Mononuclear cell (primary cell): Measurements from ENCODE around the gene CPED1. TPM values are rescaled to one million over a fixed set of nuclear protein-coding genes. Genes with fewer than 3 reads are reported as not detected.
"Not testable (repeated sequence)": the region's sequence is repeated elsewhere in the genome, so short reads cannot be mapped to it uniquely, and the experiment has no call there.

Source experiments
- H3K27me3 ChIP-seq: 2 replicates; pipeline ENCODE4 v1.6.0; 2011; ENCODE audit warnings: low read length, control low read depth; ENCODE audit not compliant: insufficient read depth
- H3K4me1 ChIP-seq: 2 replicates; pipeline ENCODE4 v1.5.1; 2011; ENCODE audit warnings: mild to moderate bottlenecking, low read length, control low read depth; ENCODE audit not compliant: insufficient read depth
- H3K4me3 ChIP-seq: 2 replicates; pipeline ENCODE4 v1.5.1; 2011; ENCODE audit warnings: mild to moderate bottlenecking, low read length, moderate library complexity
- H3K9me3 ChIP-seq: 2 replicates; pipeline ENCODE4 v1.5.1; 2011; ENCODE audit warnings: low read depth, mild to moderate bottlenecking, control low read depth, low read length
- total RNA-seq: library from RNA; depleted of rRNA; stranded (reverse); fragments of >200 nt; gene quantifications from one replicate; pipeline ENCODE4 v1.2.3, GENCODE V29; 2012

CPED1 gene
- total RNA-seq, 1 donor: 4.6 TPM

- Histone ChIP-seq H3K4me3 (no peak overlapping the region), H3K9me3 (no peaks in the 10 kb centered on the region), H3K27me3 (no peaks in the 10 kb centered on the region), H3K4me1 (peaks cover 20% of the 10 kb centered on the region)
Observed at GRCh38 chr7:121027761-121028669, 39.5 kb downstream of the CPED1 start.

DNA sequence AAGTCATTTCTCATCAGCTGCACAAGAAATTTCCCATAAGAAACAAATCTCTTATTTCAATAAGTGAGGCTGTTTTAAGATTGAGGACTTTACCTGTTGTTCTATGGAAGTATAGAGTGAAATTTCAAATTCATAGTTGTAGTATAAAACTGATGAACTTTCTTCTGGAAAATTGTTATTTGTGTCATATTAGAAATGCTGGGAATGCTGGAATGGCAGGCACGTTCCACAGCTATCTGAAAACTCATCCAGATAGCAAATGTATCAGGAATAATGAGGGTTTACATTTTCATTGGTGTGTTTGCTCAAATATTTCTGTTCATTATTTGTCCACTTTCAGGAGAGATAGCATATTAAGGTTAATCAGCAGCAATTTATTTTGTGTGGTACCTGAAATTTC lies 40.8 kb downstream of the CPED1 start:
- H3K9me3 ChIP-seq: no peaks in the 10 kb centered on the region
- H3K27me3 ChIP-seq: no peaks in the 10 kb centered on the region
- peaks cover 8% of the 10 kb centered on the region for H3K4me1 ChIP-seq
- H3K4me3 ChIP-seq: no peak overlapping the region

DNA sequence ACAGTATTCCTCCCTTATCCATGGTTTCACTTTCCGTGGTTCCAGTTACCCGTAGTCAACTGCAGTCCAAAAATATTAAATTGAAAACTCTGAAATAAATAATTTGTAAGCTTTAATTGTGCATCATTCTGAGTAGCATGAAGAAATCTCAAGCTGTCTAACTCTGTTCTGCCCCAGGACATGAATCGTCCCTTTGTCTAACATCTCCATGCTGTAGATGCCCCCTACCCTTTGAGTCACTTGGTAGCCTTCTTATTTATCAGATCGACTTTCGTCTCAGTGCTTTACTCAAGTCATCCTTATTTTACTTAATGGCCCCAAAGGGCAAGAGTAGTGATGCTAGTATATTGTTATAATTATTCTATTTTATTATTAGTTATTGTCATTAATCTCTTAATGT lies 41.8 kb downstream of the CPED1 start:
- H3K4me3 ChIP-seq: no peak overlapping the region
- peaks cover 5% of the 10 kb centered on the region for H3K4me1 ChIP-seq
- H3K27me3 ChIP-seq: no peaks in the 10 kb centered on the region
- no peaks in the 10 kb centered on the region for H3K9me3 ChIP-seq

GRCh38 chr7:121032645-121033460 lies 44.3 kb downstream of the CPED1 start:
- no peaks in the 10 kb centered on the region for H3K9me3 ChIP-seq
- no peaks in the 10 kb centered on the region for H3K27me3 ChIP-seq
- H3K4me3 ChIP-seq: no peak overlapping the region
- peaks cover 5% of the 10 kb centered on the region for H3K4me1 ChIP-seq

DNA sequence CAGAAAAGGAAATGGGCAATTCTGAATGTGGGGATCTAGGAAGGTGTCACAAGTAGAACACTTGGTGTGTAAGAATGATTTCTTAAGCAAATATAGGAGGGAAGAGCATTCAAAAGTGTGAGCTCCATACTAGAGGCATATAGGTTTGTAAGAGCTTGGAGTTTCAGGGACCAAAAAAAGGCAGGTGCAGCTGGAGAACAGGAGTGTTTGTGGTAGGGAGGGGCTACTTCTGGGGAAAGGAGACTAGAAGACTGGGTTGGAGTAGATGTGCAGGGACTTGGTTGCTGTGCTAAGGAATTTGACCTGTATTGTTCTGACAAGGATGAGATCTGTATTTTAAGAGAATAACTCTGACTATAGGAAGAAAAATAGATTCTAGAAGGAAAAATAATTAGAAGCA lies 46.4 kb downstream of the CPED1 start:
- Histone ChIP-seq H3K4me1 (peaks cover 5% of the 10 kb centered on the region), H3K27me3 (no peaks in the 10 kb centered on the region), H3K9me3 (no peaks in the 10 kb centered on the region), H3K4me3 (no peak overlapping the region)

DNA sequence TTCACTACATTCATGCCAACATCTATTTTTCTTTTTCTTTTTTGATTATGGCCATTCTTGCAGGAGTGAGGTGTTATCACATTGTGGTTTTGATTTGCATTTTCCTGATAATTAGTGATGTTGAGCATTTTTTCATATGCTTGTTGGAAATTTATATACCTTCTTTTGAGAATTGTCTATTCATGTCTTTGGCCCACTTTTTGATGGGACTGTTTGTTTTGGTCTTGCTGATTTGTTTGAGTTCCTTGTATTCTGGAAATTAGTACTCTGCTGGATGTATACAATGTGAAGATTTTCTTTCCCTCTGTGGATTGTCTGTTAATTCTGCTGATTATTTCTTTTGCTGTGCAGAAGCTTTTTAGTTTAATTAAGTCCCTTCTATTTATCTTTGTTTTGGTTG lies 48.3 kb downstream of the CPED1 start:
- not testable (repeated sequence) for H3K4me1 ChIP-seq, H3K27me3 ChIP-seq, H3K4me3 ChIP-seq, H3K9me3 ChIP-seq

GRCh38 chr7:121037329-121037728 lies 48.8 kb downstream of the CPED1 start:
- H3K9me3 ChIP-seq, H3K4me1 ChIP-seq: not testable (repeated sequence)

GRCh38 chr7:121037957-121038716 lies 49.6 kb downstream of the CPED1 start:
- no peaks in the 10 kb centered on the region for H3K9me3 ChIP-seq
- no peaks in the 10 kb centered on the region for H3K27me3 ChIP-seq
- no peaks in the 10 kb centered on the region for H3K4me1 ChIP-seq
- H3K4me3 ChIP-seq: no peak overlapping the region

More at GRCh38 chr7:121037329-121037728, 48.8 kb downstream of the CPED1 start:
- not testable (repeated sequence) for H3K27me3 ChIP-seq, H3K4me3 ChIP-seq

GRCh38 chr7:121038717-121039509 lies 50.4 kb downstream of the CPED1 start:
- H3K27me3 ChIP-seq: no peaks in the 10 kb centered on the region
- no peaks in the 10 kb centered on the region for H3K9me3 ChIP-seq
- no peak overlapping the region for H3K4me3 ChIP-seq
- H3K4me1 ChIP-seq: no peaks in the 10 kb centered on the region

- no peaks in the 10 kb centered on the region for H3K27me3 ChIP-seq
Observed at GRCh38 chr7:121039510-121039822, 51.0 kb downstream of the CPED1 start.

DNA sequence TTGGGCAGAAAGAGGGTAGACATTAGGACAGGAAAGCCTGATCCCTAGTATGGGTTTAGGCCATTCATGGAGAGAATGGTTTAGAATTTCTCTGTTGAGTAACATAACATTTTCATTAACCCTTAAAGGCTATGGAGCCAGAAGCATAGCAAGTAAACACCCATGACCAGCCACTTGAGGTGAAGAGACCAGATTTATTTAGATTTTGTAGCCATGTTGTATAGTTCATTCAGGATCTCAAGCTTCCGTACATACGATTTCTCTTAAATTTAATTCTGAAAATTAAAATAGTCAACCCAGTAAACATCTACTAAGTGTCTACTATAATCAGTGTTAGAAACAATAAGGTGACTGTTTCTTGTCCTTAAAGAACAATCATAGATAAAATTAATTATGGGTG lies 51.5 kb downstream of the CPED1 start:
- H3K9me3 ChIP-seq: no peaks in the 10 kb centered on the region
- no peaks in the 10 kb centered on the region for H3K4me1 ChIP-seq
- no peaks in the 10 kb centered on the region for H3K27me3 ChIP-seq
- no peak overlapping the region for H3K4me3 ChIP-seq

More at GRCh38 chr7:121039510-121039822, 51.0 kb downstream of the CPED1 start:
- no peaks in the 10 kb centered on the region for H3K4me1 ChIP-seq
- no peaks in the 10 kb centered on the region for H3K9me3 ChIP-seq
- no peak overlapping the region for H3K4me3 ChIP-seq

- Histone ChIP-seq H3K4me3 (no peak overlapping the region), H3K9me3 (no peaks in the 10 kb centered on the region), H3K4me1 (no peaks in the 10 kb centered on the region), H3K27me3 (no peaks in the 10 kb centered on the region)
Observed at GRCh38 chr7:121041516-121042148, 53.1 kb downstream of the CPED1 start.

DNA sequence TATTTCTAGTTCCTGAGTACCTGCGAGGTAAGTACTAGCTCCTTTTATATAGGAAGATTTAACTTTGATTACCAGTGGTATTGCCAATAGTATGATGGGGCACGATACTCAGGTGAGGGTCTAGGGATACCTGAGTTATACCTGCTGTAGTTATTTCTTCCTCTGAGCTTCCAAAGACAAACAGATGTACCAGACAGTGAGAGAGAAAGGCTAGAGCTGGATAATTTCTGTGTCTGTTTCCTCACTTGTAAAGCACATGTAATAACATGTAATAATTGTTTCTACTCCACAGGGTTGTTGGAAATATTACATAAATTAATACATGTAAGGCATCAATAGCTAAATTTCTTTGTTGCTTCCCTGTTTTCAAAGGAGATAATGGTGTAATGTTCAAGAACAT lies 53.7 kb downstream of the CPED1 start:
- Histone ChIP-seq H3K27me3 (no peaks in the 10 kb centered on the region), H3K9me3 (no peaks in the 10 kb centered on the region), H3K4me3 (no peak overlapping the region), H3K4me1 (no peaks in the 10 kb centered on the region)

- Histone ChIP-seq H3K27me3 (no peaks in the 10 kb centered on the region), H3K9me3 (no peaks in the 10 kb centered on the region), H3K4me1 (no peaks in the 10 kb centered on the region), H3K4me3 (no peak overlapping the region)
Observed at GRCh38 chr7:121042899-121043298, 54.4 kb downstream of the CPED1 start.
